PFSK-1 (cell line): ENCODE data around the gene MGP.

Experiments used
- FOXP2 ChIP-seq: optimal IDR thresholded peaks from 2 replicates; pipeline ENCODE3; 2011; ENCODE audit warnings: borderline replicate concordance, control low read depth, inconsistent platforms; ENCODE audit not compliant: insufficient read depth; ENCODE audit errors: extremely low read length, extremely low read depth
- POLR2AphosphoS5 ChIP-seq: IDR thresholded peaks from 2 replicates; pipeline ENCODE4 v1.6.1; 2012; ENCODE audit warnings: low read depth, mild to moderate bottlenecking, control low read depth, low read length, moderate library complexity
- REST ChIP-seq, 2 experiments: IDR thresholded peaks; 2 replicates each; pipeline versions ENCODE4 v1.6.1 to v1.8.0; 2011 to 2012; ENCODE audit warnings: low read depth in 2 of 2, low read length in 2 of 2, control low read depth in 1 of 2, inconsistent platforms in 1 of 2, mild to moderate bottlenecking in 1 of 2, moderate library complexity in 1 of 2; ENCODE audit not compliant: insufficient read depth in 1 of 2
- SIN3A ChIP-seq: IDR thresholded peaks from 2 replicates; pipeline ENCODE4 v1.6.1; 2012; ENCODE audit warnings: mild to moderate bottlenecking, low read length, moderate library complexity, borderline replicate concordance; ENCODE audit not compliant: insufficient read depth
- TAF1 ChIP-seq: IDR thresholded peaks from 2 replicates; pipeline ENCODE4 v1.6.1; 2012; ENCODE audit warnings: low read length, control low read depth, borderline replicate concordance; ENCODE audit not compliant: insufficient read depth

DNA sequence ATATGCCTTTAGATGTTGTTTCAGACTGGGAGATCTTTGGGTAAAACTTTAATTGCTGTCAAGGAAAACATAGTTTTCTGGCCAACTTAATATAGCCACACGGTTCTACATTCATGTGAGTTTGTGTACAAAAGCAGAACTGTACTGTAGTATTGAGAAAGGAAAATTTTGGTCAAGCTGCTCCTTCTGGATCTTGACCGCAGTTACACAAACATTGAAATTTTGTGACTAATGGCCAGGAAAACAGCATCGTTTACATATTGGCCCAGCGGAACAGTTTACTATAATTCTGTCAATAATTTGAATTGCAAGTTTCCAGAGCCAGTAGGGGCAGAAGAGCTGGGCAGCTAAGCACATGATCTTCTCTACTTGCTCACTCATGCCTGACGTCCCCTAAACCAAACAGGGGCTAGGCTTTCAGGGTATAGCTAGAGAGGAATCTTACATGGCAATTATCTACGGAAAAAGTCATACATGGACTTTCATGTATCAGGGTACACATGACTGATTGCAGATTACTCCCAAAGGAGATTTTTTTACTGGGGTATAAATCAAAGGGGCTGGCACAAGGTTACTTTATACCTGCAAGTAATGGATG lies 31.0 kb downstream of the MGP start:
- TF ChIP-seq POLR2AphosphoS5 (no peak), SIN3A (no peak), TAF1 (no peak), REST (IDR thresholded peaks at IDR 0.05; ENCODE audit: insufficient read depth in 1 of 2, low read depth in 2 of 2, low read length in 2 of 2) (no peak), FOXP2 (no peak)
